Esophagus (tissue), 2 donors: ENCODE measurements around the gene SDCCAG8. TPM values are rescaled to one million over a fixed set of nuclear protein-coding genes. Genes with fewer than 3 reads are reported as not detected.

Experiments used
- H3K27ac ChIP-seq, 2 donors: one replicate each; pipeline ENCODE4 v1.5.1; 2013; ENCODE audit warnings: low read depth in 2 of 2, mild to moderate bottlenecking in 2 of 2, inconsistent platforms in 1 of 2, low read length in 1 of 2, moderate library complexity in 1 of 2
- H3K27me3 ChIP-seq, 2 donors: one replicate each; pipeline ENCODE4 v1.6.1; 2013; ENCODE audit warnings: low read length in 2 of 2, control low read depth in 1 of 2, mild to moderate bottlenecking in 1 of 2; ENCODE audit not compliant: insufficient read depth in 2 of 2, control insufficient read depth in 1 of 2
- H3K36me3 ChIP-seq, 2 donors: one replicate each; pipeline ENCODE4 v1.6.1; 2013; ENCODE audit warnings: low read length in 1 of 2; ENCODE audit not compliant: control insufficient read depth in 2 of 2, insufficient read depth in 2 of 2
- H3K4me1 ChIP-seq, 2 donors: one replicate each; pipeline ENCODE4 v1.6.1; 2013; ENCODE audit warnings: low read length in 1 of 2; ENCODE audit not compliant: control insufficient read depth in 2 of 2, insufficient read depth in 2 of 2
- H3K4me3 ChIP-seq, 2 donors: one replicate each; pipeline ENCODE4 v1.5.1; 2013; ENCODE audit warnings: low read length in 2 of 2, mild to moderate bottlenecking in 2 of 2, low read depth in 1 of 2, moderate library complexity in 1 of 2
- H3K9me3 ChIP-seq, 2 donors: one replicate each; pipeline ENCODE4 v1.6.1; 2013; ENCODE audit warnings: mild to moderate bottlenecking in 2 of 2, low read depth in 1 of 2, low read length in 1 of 2, moderate library complexity in 1 of 2; ENCODE audit not compliant: control insufficient read depth in 2 of 2, insufficient read depth in 1 of 2
- WGBS, 2 donors: extraction: QIAGEN DNeasy Blood & Tissue Kit; methylation state at CpG; one replicate each; pipeline ENCODE4 v1.1.7; 2013; 5-methylcytosine and 5-hydroxymethylcytosine counted together
- polyA plus RNA-seq, 2 donors: library from polyadenylated mRNA; stranded (reverse); fragments of 200-250 nt; gene quantifications; one replicate each; pipeline ENCODE4 v1.2.3, GENCODE V29; 2013
- donor health status: healthy with polysubstance abuse.
- donor health status: Bipolar disorder and iron deficiency.

Gene SDCCAG8
- polyA plus RNA-seq, 2 donors = 11.2 to 12.2 TPM

- no peaks in the 10 kb centered on the region for H3K4me1 ChIP-seq
- H3K27ac ChIP-seq = no peak overlapping the region
- H3K36me3 ChIP-seq = no peaks in the 10 kb centered on the region
- H3K9me3 ChIP-seq = no peaks in the 10 kb centered on the region
- no peaks in the 10 kb centered on the region for H3K27me3 ChIP-seq
- 33 to 57% methylated on average over 2 of the region's 2 CpGs for WGBS, 2 donors
- no peak overlapping the region for H3K4me3 ChIP-seq
These were observed 269.2 kb downstream of the SDCCAG8 start for GRCh38 chr1:243525085-243525487.

- H3K27me3 ChIP-seq = no peaks in the 10 kb centered on the region
- no peaks in the 10 kb centered on the region for H3K4me1 ChIP-seq
- H3K9me3 ChIP-seq = no peaks in the 10 kb centered on the region
- H3K27ac ChIP-seq = no peak overlapping the region
- WGBS, 2 donors = 95% methylated on average over 7 of the region's 7 CpGs
- no peak overlapping the region for H3K4me3 ChIP-seq
- H3K36me3 ChIP-seq = no peaks in the 10 kb centered on the region
These were observed 270.3 kb downstream of the SDCCAG8 start for GRCh38 chr1:243526180-243526579.

- no peak overlapping the region for H3K27ac ChIP-seq
- H3K27me3 ChIP-seq = no peaks in the 10 kb centered on the region
- no peaks in the 10 kb centered on the region for H3K9me3 ChIP-seq
- no peak overlapping the region for H3K4me3 ChIP-seq
- H3K4me1 ChIP-seq = no peaks in the 10 kb centered on the region
- H3K36me3 ChIP-seq = no peaks in the 10 kb centered on the region
- 96 to 98% methylated on average over 2 of the region's 2 CpGs for WGBS, 2 donors
These were observed 272.7 kb downstream of the SDCCAG8 start for GRCh38 chr1:243528459-243529121.

GRCh38 chr1:243529512-243529911 lies 273.7 kb downstream of the SDCCAG8 start:
- H3K27me3 ChIP-seq = no peaks in the 10 kb centered on the region
- no peaks in the 10 kb centered on the region for H3K36me3 ChIP-seq
- 96 to 98% methylated on average over 4 of the region's 4 CpGs for WGBS, 2 donors
- no peak overlapping the region for H3K4me3 ChIP-seq
- no peak overlapping the region for H3K27ac ChIP-seq
- no peaks in the 10 kb centered on the region for H3K4me1 ChIP-seq
- H3K9me3 ChIP-seq = no peaks in the 10 kb centered on the region

GRCh38 chr1:243535014-243535413 lies 279.2 kb downstream of the SDCCAG8 start:
- Histone ChIP-seq H3K9me3 (no peaks in the 10 kb centered on the region), H3K27me3 (no peaks in the 10 kb centered on the region), H3K27ac (no peak overlapping the region), H3K4me1 (no peaks in the 10 kb centered on the region), H3K36me3 (no peaks in the 10 kb centered on the region), H3K4me3 (no peak overlapping the region)
- WGBS, 2 donors = 93 to 94% methylated on average over 1 of the region's 1 CpG

GRCh38 chr1:243539636-243540035 lies 283.8 kb downstream of the SDCCAG8 start:
- no peaks in the 10 kb centered on the region for H3K9me3 ChIP-seq
- H3K36me3 ChIP-seq = no peaks in the 10 kb centered on the region
- no peaks in the 10 kb centered on the region for H3K27me3 ChIP-seq
- no peaks in the 10 kb centered on the region for H3K4me1 ChIP-seq
- no peak overlapping the region for H3K4me3 ChIP-seq
- H3K27ac ChIP-seq = no peak overlapping the region

- WGBS, 2 donors = 72 to 75% methylated on average over 7 of the region's 7 CpGs
- no peak overlapping the region for H3K27ac ChIP-seq
- H3K27me3 ChIP-seq = no peaks in the 10 kb centered on the region
- no peaks in the 10 kb centered on the region for H3K36me3 ChIP-seq
- no peak overlapping the region for H3K4me3 ChIP-seq
- no peaks in the 10 kb centered on the region for H3K9me3 ChIP-seq
- H3K4me1 ChIP-seq = no peaks in the 10 kb centered on the region
These were observed 287.0 kb downstream of the SDCCAG8 start for GRCh38 chr1:243542739-243543415.

- no peaks in the 10 kb centered on the region for H3K9me3 ChIP-seq
- H3K36me3 ChIP-seq = no peaks in the 10 kb centered on the region
- WGBS, 2 donors = 83 to 85% methylated on average over 2 of the region's 2 CpGs
- no peaks in the 10 kb centered on the region for H3K27me3 ChIP-seq
- H3K4me3 ChIP-seq = no peak overlapping the region
- H3K4me1 ChIP-seq = no peaks in the 10 kb centered on the region
- no peak overlapping the region for H3K27ac ChIP-seq
These were observed 287.7 kb downstream of the SDCCAG8 start for GRCh38 chr1:243543501-243543900.

- H3K4me3 ChIP-seq = no peak overlapping the region
- no peak overlapping the region for H3K27ac ChIP-seq
- no peaks in the 10 kb centered on the region for H3K27me3 ChIP-seq
- no peaks in the 10 kb centered on the region for H3K36me3 ChIP-seq
- no peaks in the 10 kb centered on the region for H3K9me3 ChIP-seq
- 0% methylated on average over 1 of the region's 1 CpG for WGBS, 2 donors
- no peaks in the 10 kb centered on the region for H3K4me1 ChIP-seq
These were observed 290.6 kb downstream of the SDCCAG8 start for GRCh38 chr1:243546457-243546856.

- Histone ChIP-seq H3K27me3 (no peaks in the 10 kb centered on the region), H3K4me3 (no peak overlapping the region), H3K9me3 (no peaks in the 10 kb centered on the region), H3K36me3 (no peaks in the 10 kb centered on the region), H3K4me1 (no peaks in the 10 kb centered on the region), H3K27ac (no peak overlapping the region)
- WGBS, 2 donors = 84 to 87% methylated on average over 3 of the region's 3 CpGs
These were observed 292.1 kb downstream of the SDCCAG8 start for GRCh38 chr1:243547891-243548290.
